Nephron progenitor cell (in vitro differentiated cells): ENCODE results near the gene MALT1.
A peak's percentile ranks its signal among the peaks of the same experiment; 100 is the strongest.

Source experiments
- DNase-seq: peaks from one replicate; pipeline ENCODE4 v3.0.0; 2021
- H3K27ac Mint-ChIP-seq: 2 replicates; pipeline ENCODE4 v1.8.0; 2021; ENCODE audit warnings: mild to moderate bottlenecking, moderate library complexity, mixed read lengths
- H3K27me3 Mint-ChIP-seq: 2 replicates; pipeline ENCODE4 v1.8.0; 2021; ENCODE audit warnings: mild to moderate bottlenecking, low read depth, mixed read lengths; ENCODE audit not compliant: poor library complexity
- H3K36me3 Mint-ChIP-seq: 2 replicates; pipeline ENCODE4 v1.8.0; 2021; ENCODE audit warnings: low read depth, mixed read lengths
- H3K4me1 Mint-ChIP-seq: 2 replicates; pipeline ENCODE4 v1.8.0; 2021; ENCODE audit warnings: mixed read lengths
- H3K4me3 Mint-ChIP-seq: 2 replicates; pipeline ENCODE4 v1.8.0; 2021; ENCODE audit warnings: mild to moderate bottlenecking, moderate library complexity, mixed read lengths
- H3K9me3 Mint-ChIP-seq: 2 replicates; pipeline ENCODE4 v1.8.0; 2021; ENCODE audit warnings: mild to moderate bottlenecking, moderate library complexity, mixed read lengths
- TF ChIP-seq, protein P1 (sequence below): fragments of 200-600 bp; sonication (generic); IDR thresholded peaks from 2 replicates; pipeline ENCODE4 v1.5.0; 2021; ENCODE audit warnings: antibody characterized with exemption

MALT1 gene

DNA sequence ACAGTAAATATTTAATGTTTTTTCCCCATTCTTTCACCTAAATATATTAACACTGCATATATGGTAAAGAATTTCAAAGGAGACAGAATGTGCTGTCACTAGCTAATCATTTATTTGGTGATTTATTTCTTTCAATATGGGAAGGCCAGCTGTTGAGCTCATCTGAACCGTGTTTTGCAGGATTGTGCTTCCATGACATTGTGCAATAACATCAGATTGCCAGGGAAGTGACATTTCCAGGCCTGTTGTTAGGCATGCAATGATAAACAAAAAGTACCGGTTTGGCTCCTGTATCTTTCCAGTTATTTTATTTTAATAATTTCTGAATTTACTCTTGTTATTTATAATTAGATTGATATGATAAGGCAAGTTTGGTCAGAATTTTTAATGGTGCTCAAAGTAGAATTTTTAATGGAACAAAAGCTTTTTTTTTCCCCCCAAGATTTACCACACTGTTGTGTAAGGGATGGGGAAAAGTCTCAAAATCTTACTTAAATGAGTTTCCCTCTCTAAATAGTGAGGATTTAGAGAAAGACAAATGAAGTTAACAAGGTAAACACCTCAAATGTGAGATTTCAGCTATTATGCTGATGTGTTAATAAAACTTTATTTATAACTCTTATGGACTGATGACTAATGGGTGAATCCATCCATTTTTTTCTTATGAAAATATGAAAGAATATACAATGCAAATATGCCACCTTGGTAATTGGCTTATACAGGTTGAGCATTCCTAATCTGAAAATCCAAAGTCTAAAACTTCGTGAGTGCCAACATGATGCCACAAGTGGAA lies 52.7 kb downstream of the MALT1 start:
- no peak overlapping the region for H3K4me3 Mint-ChIP-seq
- no peak for DNase-seq
- no peak overlapping the region for H3K27ac Mint-ChIP-seq
- TF ChIP-seq, protein P1, sequence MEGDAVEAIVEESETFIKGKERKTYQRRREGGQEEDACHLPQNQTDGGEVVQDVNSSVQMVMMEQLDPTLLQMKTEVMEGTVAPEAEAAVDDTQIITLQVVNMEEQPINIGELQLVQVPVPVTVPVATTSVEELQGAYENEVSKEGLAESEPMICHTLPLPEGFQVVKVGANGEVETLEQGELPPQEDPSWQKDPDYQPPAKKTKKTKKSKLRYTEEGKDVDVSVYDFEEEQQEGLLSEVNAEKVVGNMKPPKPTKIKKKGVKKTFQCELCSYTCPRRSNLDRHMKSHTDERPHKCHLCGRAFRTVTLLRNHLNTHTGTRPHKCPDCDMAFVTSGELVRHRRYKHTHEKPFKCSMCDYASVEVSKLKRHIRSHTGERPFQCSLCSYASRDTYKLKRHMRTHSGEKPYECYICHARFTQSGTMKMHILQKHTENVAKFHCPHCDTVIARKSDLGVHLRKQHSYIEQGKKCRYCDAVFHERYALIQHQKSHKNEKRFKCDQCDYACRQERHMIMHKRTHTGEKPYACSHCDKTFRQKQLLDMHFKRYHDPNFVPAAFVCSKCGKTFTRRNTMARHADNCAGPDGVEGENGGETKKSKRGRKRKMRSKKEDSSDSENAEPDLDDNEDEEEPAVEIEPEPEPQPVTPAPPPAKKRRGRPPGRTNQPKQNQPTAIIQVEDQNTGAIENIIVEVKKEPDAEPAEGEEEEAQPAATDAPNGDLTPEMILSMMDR, result no peak
- no peaks in the 10 kb centered on the region for H3K27me3 Mint-ChIP-seq
- H3K36me3 Mint-ChIP-seq, result peaks cover 36% of the 10 kb centered on the region
- peaks cover 22% of the 10 kb centered on the region for H3K4me1 Mint-ChIP-seq
- H3K9me3 Mint-ChIP-seq, result no peaks in the 10 kb centered on the region

DNA sequence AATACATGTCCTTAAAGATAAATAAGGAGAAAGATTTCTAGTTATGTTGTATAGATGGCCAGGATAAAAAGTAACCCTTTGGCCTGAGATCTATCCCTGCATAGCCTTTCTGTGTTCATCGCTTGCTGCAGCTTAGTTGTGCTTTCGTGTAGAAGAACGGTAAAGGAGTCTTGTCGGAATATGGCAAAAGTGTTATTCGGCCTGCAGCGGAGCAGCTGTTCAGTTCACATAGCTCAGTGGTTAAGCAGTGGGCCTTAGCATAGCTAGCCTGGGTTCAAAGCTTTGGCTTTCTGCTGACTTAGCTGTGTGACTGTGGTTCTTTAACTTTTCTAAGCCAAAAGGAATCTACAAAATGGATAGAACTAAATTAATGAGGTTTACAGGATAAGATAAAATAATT lies 55.4 kb downstream of the MALT1 start:
- Mint-ChIP-seq H3K27me3 (no peaks in the 10 kb centered on the region), H3K4me3 (no peak overlapping the region), H3K4me1 (peaks cover 22% of the 10 kb centered on the region), H3K36me3 (peaks cover 51% of the 10 kb centered on the region), H3K27ac (peak overlapping the region; percentile 46), H3K9me3 (no peaks in the 10 kb centered on the region)
- DNase-seq, result no peak
- TF ChIP-seq, protein P1, result no peak

DNA sequence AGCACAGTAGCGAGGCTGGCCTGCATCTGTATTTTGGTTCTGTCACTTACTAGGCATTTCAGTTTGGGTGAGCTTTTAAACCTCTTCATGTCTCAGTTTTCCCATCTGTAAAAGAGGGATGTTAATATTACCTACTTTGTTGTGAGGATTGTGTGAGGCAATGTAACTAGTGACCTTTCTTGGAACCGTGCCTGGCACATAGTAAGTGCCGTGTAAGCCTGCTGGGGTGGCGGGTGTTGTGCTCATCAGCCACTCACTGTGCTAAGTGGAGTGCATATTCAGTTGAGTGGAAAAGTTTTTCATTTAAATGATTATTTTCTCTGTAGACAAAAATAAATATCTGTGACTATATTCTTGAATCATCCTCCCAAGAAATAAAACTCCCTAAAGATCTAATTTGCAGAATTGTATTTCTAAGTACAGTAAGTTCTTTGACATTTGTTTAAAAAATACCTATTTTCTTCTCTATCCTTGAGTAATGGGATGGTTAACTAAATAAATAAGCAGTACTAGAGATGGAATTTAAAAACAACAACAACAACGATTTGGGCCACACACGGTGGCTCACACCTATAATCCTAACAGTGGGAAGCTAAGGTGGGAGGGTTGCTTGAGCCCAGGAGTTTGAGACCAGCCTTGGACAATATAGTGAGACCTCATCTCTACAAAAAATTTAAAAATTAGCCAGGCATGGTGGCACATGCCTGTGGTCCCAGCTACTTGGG lies 56.7 kb downstream of the MALT1 start:
- Mint-ChIP-seq H3K4me3 (no peak overlapping the region), H3K36me3 (peaks cover 40% of the 10 kb centered on the region), H3K27ac (peak overlapping the region; percentile 90), H3K9me3 (no peaks in the 10 kb centered on the region), H3K27me3 (no peaks in the 10 kb centered on the region), H3K4me1 (peaks cover 22% of the 10 kb centered on the region)
- TF ChIP-seq, protein P1, result no peak
- no peak for DNase-seq

DNA sequence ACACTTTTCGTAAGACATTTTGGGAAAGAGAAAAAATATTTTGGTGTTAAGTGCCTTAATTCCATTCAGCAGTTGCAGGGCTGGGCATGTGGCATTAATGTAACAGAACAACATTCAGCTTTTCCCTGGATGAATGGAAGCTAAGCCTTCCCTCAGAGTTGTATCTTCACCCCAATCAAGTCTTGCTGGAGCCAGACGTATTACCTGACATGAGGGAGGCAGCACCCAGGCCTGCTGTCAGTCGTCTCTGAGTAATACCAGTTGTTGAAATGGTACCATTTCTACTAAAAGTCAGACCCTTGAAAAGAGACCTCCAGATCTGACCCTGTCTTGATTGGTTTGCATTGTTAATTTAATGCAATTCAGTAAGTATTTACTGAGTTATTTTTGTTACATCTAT lies 57.5 kb downstream of the MALT1 start:
- no peak for DNase-seq
- Mint-ChIP-seq H3K27me3 (no peaks in the 10 kb centered on the region), H3K4me3 (no peak overlapping the region), H3K27ac (no peak overlapping the region), H3K4me1 (peaks cover 22% of the 10 kb centered on the region), H3K36me3 (peaks cover 41% of the 10 kb centered on the region), H3K9me3 (no peaks in the 10 kb centered on the region)
- TF ChIP-seq, protein P1, result no peak

DNA sequence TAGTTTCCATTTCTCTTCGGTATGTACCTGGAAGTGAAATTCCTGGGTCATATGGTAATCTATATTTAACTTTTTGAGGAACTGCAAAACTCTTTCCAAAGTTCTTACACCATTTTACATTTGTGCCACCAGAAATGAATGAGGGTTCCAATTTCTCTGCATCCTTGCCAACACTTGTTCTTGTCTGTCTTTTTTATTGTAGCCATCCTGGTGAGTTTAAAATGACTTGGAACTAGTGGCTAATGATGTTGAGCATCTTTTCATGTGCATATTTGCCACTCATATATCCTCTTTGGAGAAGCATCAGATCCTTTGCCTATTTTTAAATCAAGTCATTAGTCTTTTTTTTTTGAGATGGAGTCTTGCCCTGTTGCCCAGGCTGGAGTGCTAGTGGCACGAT lies 59.4 kb downstream of the MALT1 start:
- H3K27me3 Mint-ChIP-seq, result peaks cover 3% of the 10 kb centered on the region
- TF ChIP-seq, protein P1, result no peak
- H3K27ac Mint-ChIP-seq, result no peak overlapping the region
- H3K36me3 Mint-ChIP-seq, result peaks cover 48% of the 10 kb centered on the region
- no peaks in the 10 kb centered on the region for H3K9me3 Mint-ChIP-seq
- DNase-seq, result no peak
- H3K4me3 Mint-ChIP-seq, result no peak overlapping the region
- H3K4me1 Mint-ChIP-seq, result peaks cover 22% of the 10 kb centered on the region
